ENCODE measurements around the gene SARNP. TPM values are rescaled to one million over a fixed set of nuclear protein-coding genes. Genes with fewer than 3 reads are reported as not detected.

The SARNP gene
- total and polyA plus RNA-seq, 10 of the 15 experiments (the other 5 are each of a cell fraction or from before 2014, with no cell fraction given): 77.6 to 445 (median 188) TPM

- TF ChIP-seq USF2 (IDR thresholded peaks at IDR 0.05; ENCODE audit: borderline replicate concordance, low read depth, low read length): no peak
- TF ChIP-seq, protein P1, sequence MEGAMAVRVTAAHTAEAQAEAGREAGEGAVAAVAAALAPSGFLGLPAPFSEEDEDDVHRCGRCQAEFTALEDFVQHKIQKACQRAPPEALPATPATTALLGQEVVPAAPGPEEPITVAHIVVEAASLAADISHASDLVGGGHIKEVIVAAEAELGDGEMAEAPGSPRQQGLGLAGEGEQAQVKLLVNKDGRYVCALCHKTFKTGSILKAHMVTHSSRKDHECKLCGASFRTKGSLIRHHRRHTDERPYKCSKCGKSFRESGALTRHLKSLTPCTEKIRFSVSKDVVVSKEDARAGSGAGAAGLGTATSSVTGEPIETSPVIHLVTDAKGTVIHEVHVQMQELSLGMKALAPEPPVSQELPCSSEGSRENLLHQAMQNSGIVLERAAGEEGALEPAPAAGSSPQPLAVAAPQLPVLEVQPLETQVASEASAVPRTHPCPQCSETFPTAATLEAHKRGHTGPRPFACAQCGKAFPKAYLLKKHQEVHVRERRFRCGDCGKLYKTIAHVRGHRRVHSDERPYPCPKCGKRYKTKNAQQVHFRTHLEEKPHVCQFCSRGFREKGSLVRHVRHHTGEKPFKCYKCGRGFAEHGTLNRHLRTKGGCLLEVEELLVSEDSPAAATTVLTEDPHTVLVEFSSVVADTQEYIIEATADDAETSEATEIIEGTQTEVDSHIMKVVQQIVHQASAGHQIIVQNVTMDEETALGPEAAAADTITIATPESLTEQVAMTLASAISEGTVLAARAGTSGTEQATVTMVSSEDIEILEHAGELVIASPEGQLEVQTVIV (IDR thresholded peaks at IDR 0.05; ENCODE audit: borderline replicate concordance, partially characterized antibody): peak; percentile 29
- TF ChIP-seq, protein P2, sequence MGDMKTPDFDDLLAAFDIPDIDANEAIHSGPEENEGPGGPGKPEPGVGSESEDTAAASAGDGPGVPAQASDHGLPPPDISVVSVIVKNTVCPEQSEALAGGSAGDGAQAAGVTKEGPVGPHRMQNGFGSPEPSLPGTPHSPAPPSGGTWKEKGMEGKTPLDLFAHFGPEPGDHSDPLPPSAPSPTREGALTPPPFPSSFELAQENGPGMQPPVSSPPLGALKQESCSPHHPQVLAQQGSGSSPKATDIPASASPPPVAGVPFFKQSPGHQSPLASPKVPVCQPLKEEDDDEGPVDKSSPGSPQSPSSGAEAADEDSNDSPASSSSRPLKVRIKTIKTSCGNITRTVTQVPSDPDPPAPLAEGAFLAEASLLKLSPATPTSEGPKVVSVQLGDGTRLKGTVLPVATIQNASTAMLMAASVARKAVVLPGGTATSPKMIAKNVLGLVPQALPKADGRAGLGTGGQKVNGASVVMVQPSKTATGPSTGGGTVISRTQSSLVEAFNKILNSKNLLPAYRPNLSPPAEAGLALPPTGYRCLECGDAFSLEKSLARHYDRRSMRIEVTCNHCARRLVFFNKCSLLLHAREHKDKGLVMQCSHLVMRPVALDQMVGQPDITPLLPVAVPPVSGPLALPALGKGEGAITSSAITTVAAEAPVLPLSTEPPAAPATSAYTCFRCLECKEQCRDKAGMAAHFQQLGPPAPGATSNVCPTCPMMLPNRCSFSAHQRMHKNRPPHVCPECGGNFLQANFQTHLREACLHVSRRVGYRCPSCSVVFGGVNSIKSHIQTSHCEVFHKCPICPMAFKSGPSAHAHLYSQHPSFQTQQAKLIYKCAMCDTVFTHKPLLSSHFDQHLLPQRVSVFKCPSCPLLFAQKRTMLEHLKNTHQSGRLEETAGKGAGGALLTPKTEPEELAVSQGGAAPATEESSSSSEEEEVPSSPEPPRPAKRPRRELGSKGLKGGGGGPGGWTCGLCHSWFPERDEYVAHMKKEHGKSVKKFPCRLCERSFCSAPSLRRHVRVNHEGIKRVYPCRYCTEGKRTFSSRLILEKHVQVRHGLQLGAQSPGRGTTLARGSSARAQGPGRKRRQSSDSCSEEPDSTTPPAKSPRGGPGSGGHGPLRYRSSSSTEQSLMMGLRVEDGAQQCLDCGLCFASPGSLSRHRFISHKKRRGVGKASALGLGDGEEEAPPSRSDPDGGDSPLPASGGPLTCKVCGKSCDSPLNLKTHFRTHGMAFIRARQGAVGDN (IDR thresholded peaks at IDR 0.05): peak; percentile 80; the same call in 1 of the 2 replicates
- TF ChIP-seq EED (IDR thresholded peaks at IDR 0.05; ENCODE audit: low read depth): no peak
- peak; percentile 58 for TF ChIP-seq MEF2B (IDR thresholded peaks at IDR 0.05; ENCODE audit: partially characterized antibody, poor library complexity, severe bottlenecking)
- TF ChIP-seq, protein P3, sequence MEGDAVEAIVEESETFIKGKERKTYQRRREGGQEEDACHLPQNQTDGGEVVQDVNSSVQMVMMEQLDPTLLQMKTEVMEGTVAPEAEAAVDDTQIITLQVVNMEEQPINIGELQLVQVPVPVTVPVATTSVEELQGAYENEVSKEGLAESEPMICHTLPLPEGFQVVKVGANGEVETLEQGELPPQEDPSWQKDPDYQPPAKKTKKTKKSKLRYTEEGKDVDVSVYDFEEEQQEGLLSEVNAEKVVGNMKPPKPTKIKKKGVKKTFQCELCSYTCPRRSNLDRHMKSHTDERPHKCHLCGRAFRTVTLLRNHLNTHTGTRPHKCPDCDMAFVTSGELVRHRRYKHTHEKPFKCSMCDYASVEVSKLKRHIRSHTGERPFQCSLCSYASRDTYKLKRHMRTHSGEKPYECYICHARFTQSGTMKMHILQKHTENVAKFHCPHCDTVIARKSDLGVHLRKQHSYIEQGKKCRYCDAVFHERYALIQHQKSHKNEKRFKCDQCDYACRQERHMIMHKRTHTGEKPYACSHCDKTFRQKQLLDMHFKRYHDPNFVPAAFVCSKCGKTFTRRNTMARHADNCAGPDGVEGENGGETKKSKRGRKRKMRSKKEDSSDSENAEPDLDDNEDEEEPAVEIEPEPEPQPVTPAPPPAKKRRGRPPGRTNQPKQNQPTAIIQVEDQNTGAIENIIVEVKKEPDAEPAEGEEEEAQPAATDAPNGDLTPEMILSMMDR (IDR thresholded peaks at IDR 0.05 in 2 of 3, conservative IDR thresholded peaks at IDR 0.05 in 1 of 3; ENCODE audit: control insufficient read depth in 2 of 3, extremely low read depth in 1 of 3, insufficient read depth in 1 of 3, low read depth in 3 of 3, low read length in 3 of 3): peak; percentile 68 to 89 (median 87); a peak in 5 of 6 replicates
- no peak for TF ChIP-seq HDAC2 (IDR thresholded peaks at IDR 0.05)
- TF ChIP-seq MLLT1 (IDR thresholded peaks at IDR 0.05): peak; percentile 89
- TF ChIP-seq STAT1 (conservative IDR thresholded peaks at IDR 0.05): no peak
- no peak for TF ChIP-seq USF1 (IDR thresholded peaks at IDR 0.05; ENCODE audit: borderline replicate concordance, extremely low read length, insufficient read depth, low read depth, low read length)
Observed at GRCh38 chr12:55738123-55739024, 79.2 kb downstream of the SARNP start (continued).

Data from GM12878 (cell line).